Measurements from ENCODE around the gene CEACAM18.
"Not testable (repeated sequence)": the region's sequence is repeated elsewhere in the genome, so short reads cannot be mapped to it uniquely, and the experiment has no call there.

The CEACAM18 gene

DNA sequence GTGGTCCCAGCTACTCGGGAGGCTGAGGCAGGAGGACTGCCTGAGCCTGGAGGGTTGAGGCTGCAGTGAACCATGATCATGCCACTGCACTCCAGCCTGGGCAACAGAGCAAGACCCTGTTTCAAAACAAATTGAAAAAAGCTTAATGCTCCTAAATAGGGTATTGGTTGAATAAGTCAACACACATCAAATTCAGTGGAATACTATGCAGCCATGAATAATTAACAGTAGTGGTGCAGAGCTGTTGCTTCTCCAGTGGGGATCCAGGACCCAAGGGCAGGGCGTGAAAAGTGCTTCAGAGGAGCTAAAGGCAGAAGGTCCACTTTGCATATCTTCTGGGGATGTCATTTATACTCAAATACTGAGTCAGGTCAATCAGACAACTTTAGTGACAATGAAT lies 38.3 kb upstream of the CEACAM18 start:
- in situ Hi-C loops (cut with HindIII; ENCODE audit: low sequenced_read_pairs): no loop called here
- no peak overlapping the region for H3K4me3 ChIP-seq (ENCODE audit: low read depth, low read length)
- DNase-seq (ENCODE audit: low read depth, low spot score): no peak
- TF ChIP-seq, protein P1, sequence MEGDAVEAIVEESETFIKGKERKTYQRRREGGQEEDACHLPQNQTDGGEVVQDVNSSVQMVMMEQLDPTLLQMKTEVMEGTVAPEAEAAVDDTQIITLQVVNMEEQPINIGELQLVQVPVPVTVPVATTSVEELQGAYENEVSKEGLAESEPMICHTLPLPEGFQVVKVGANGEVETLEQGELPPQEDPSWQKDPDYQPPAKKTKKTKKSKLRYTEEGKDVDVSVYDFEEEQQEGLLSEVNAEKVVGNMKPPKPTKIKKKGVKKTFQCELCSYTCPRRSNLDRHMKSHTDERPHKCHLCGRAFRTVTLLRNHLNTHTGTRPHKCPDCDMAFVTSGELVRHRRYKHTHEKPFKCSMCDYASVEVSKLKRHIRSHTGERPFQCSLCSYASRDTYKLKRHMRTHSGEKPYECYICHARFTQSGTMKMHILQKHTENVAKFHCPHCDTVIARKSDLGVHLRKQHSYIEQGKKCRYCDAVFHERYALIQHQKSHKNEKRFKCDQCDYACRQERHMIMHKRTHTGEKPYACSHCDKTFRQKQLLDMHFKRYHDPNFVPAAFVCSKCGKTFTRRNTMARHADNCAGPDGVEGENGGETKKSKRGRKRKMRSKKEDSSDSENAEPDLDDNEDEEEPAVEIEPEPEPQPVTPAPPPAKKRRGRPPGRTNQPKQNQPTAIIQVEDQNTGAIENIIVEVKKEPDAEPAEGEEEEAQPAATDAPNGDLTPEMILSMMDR (IDR thresholded peaks at IDR 0.05; ENCODE audit: low read depth, low read length): no peak

DNA sequence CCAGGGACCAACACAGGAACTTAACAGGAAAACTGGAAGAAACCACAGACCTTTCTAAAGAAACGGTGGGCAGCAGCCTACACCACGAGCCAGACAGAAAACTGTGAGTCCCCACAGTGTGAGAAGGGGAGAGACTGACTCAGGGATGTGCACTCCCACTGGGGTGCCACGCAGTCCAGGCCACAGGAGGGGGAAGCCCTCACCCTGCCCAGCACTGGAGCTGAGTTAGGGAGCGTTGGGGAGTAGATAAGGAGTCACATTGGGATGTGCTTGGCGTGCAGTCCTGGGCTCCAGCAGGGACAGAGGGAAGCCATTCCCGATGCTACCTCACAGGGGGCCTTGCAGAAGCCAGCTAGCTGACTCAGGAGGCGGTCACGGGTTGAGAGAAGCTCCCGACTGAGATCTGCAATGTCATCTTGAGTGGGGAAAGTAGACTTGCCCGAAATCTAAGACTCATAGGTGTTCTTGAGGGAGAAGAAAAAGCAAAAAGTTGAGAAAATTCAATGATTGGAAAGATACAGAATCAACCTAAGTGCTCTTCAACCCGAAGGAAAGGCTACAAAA lies 37.4 kb upstream of the CEACAM18 start:
- TF ChIP-seq, protein P1 (IDR thresholded peaks at IDR 0.05; ENCODE audit: low read depth, low read length): no peak
- in situ Hi-C loops (cut with HindIII; ENCODE audit: low sequenced_read_pairs): no loop called here
- H3K4me3 ChIP-seq (ENCODE audit: low read depth, low read length): no peak overlapping the region
- no peak for DNase-seq (ENCODE audit: low read depth, low spot score)

DNA sequence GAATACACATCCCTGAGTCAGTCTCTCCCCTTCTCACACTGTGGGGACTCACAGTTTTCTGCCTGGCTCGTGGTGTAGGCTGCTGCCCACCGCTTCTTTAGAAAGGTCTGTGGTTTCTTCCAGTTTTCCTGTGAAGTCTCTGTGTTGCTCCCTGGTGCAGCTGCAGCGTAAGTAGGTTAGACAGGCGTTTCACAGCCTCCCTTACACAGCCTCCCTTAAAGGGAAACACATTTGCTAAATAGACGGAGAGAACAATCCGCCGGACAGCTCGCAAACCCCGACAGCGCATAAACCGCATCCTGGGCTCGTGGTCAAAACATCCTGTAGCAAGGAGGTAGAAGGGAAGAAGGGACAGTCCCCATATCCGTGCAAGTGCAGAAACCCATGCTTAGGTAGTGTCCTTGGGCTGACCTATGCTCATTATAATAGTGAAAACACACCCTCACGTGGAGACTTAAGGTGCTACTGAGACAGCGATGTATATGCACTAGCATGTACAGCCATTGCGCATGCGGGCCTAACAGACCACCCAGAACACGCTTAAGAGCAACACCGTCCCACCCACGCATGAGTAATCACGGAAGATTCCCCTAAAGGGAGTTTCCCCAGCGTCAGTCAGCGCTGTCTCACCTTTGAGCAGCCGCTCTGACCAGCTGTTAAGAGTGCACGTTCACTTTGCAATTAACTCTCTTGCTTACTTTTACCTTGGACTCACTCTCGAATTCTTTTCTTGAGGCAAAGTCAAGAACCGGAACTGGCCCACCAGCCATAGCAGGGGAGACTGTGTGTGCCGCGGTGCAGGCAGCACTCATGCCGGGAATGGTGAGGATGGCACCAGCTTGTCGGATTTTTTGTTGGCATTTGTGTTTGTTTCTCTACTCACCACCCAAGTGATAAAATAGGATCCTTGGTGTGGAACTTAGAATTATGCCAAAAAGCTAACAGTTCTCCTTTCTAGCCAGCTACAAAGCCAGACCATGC lies 36.6 kb upstream of the CEACAM18 start:
- TF ChIP-seq, protein P1 (IDR thresholded peaks at IDR 0.05; ENCODE audit: low read depth, low read length): no peak
- H3K4me3 ChIP-seq (ENCODE audit: low read depth, low read length): no peak overlapping the region
- in situ Hi-C loops (cut with HindIII; ENCODE audit: low sequenced_read_pairs): no loop called here
- no peak for DNase-seq (ENCODE audit: low read depth, low spot score)

- H3K4me3 ChIP-seq (ENCODE audit: low read depth, low read length); DNase-seq (ENCODE audit: low read depth, low spot score); in situ Hi-C loops (cut with HindIII; ENCODE audit: low sequenced_read_pairs): not testable (repeated sequence)
Measured at GRCh38 chr19:51447510-51447909, 30.8 kb upstream of the CEACAM18 start.

DNA sequence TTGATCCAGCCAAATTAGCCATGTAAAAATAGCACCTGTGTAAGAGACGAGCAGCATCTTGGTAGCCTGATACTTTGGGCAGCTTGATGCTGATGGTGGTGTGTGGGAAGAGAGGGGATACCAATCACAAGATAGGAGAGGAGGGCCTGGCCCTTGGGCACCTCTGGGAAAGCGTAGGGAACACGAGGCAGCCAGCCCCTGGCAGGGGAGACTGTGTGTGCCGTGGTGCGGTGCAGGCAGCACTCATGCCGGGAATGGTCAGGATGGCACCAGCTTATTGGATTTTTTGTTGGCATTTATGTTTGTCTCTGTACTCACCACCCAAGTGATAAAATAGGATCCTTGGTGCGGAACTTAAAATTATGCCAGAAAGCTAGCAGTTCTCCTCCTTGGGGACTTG lies 30.3 kb upstream of the CEACAM18 start:
- no peak for DNase-seq (ENCODE audit: low read depth, low spot score)
- in situ Hi-C loops (cut with HindIII; ENCODE audit: low sequenced_read_pairs): no loop called here
- H3K4me3 ChIP-seq (ENCODE audit: low read depth, low read length): no peak overlapping the region
- TF ChIP-seq, protein P1 (IDR thresholded peaks at IDR 0.05; ENCODE audit: low read depth, low read length): no peak

- TF ChIP-seq, protein P1 (IDR thresholded peaks at IDR 0.05; ENCODE audit: low read depth, low read length): no peak
- H3K4me3 ChIP-seq (ENCODE audit: low read depth, low read length): no peak overlapping the region
- in situ Hi-C loops (cut with HindIII; ENCODE audit: low sequenced_read_pairs): no loop called here
- DNase-seq (ENCODE audit: low read depth, low spot score): no peak
Measured at GRCh38 chr19:51448411-51449016, 29.8 kb upstream of the CEACAM18 start.
